SK-N-SH (cell line): ENCODE results near the gene SPRED2.

ENCODE experiments used
- CTCF ChIP-seq: fragments of 200-600 bp; sonication (generic); IDR thresholded peaks from 2 replicates; pipeline ENCODE4 v1.6.1; 2017; ENCODE audit warnings: antibody characterized with exemption, mild to moderate bottlenecking, moderate library complexity
- EP300 ChIP-seq, 2 experiments: IDR thresholded peaks; 2 replicates each; pipeline versions ENCODE4 v1.4.0 to v1.6.1; 2012; ENCODE audit warnings: borderline replicate concordance in 1 of 2, low read depth in 1 of 2, low read length in 1 of 2
- GATA2 ChIP-seq: sonication (generic); formaldehyde crosslinking; IDR thresholded peaks from 2 replicates; pipeline ENCODE4 v1.5.0; 2020; ENCODE audit warnings: mild to moderate bottlenecking, missing genetic modification reagents
- RXRA ChIP-seq: IDR thresholded peaks from 2 replicates; pipeline ENCODE4 v1.4.0; 2012; ENCODE audit warnings: low read depth, mild to moderate bottlenecking, borderline replicate concordance
- TAF1 ChIP-seq: IDR thresholded peaks from 2 replicates; pipeline ENCODE4 v1.6.1; 2012; ENCODE audit warnings: low read depth, mild to moderate bottlenecking, low read length, moderate library complexity, borderline replicate concordance
- YY1 ChIP-seq: IDR thresholded peaks from 2 replicates; pipeline ENCODE4 v1.4.0; 2012; ENCODE audit warnings: low read depth, mild to moderate bottlenecking
- TF ChIP-seq, protein P1 (sequence below): IDR thresholded peaks from 2 replicates; pipeline ENCODE4 v1.4.0; 2012; ENCODE audit warnings: low read depth
- TF ChIP-seq, protein P2 (sequence below): IDR thresholded peaks from 2 replicates; pipeline ENCODE4 v1.4.0; 2012; ENCODE audit warnings: low read depth, borderline replicate concordance

GRCh38 chr2:65416321-65416720, 16.1 kb downstream of the SPRED2 start:
- TF ChIP-seq CTCF (no peak), YY1 (no peak), RXRA (no peak), GATA2 (CRISPR knock-in tag) (no peak), TAF1 (no peak), EP300 (IDR thresholded peaks at IDR 0.05; ENCODE audit: borderline replicate concordance in 1 of 2, low read depth in 1 of 2, low read length in 1 of 2) (no peak)
- TF ChIP-seq, protein P1, sequence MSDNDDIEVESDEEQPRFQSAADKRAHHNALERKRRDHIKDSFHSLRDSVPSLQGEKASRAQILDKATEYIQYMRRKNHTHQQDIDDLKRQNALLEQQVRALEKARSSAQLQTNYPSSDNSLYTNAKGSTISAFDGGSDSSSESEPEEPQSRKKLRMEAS, result no peak
- TF ChIP-seq, protein P2, sequence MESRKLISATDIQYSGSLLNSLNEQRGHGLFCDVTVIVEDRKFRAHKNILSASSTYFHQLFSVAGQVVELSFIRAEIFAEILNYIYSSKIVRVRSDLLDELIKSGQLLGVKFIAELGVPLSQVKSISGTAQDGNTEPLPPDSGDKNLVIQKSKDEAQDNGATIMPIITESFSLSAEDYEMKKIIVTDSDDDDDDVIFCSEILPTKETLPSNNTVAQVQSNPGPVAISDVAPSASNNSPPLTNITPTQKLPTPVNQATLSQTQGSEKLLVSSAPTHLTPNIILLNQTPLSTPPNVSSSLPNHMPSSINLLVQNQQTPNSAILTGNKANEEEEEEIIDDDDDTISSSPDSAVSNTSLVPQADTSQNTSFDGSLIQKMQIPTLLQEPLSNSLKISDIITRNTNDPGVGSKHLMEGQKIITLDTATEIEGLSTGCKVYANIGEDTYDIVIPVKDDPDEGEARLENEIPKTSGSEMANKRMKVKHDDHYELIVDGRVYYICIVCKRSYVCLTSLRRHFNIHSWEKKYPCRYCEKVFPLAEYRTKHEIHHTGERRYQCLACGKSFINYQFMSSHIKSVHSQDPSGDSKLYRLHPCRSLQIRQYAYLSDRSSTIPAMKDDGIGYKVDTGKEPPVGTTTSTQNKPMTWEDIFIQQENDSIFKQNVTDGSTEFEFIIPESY, result no peak
